ENCODE measurements around the gene FDXR.

Gene FDXR

DNA sequence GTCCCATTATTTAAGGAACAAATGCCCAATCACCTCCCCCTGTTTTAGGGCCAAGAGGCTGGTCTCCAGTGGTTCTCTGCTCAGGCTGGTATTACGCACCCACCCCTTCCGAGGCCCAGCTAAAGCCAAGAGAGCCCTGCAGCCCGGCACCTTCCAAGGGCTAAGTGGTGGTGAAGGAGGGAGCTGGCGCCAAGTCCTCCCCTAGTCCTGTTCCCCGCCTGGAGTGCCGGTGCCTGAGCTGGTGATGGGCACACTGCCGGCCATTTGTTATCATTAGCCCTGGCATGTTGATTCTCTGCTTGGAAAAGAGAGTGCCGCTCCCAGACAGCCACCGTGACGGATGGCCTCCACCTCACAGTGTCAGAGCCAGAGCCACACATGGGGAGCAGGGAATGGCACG is 45.0 kb downstream of the FDXR start:
- no peaks in the 10 kb centered on the region for H3K27me3 ChIP-seq (replicated peaks; ENCODE audit: control insufficient read depth, insufficient read depth, low read length)
- DNase-seq (ENCODE audit: extremely low read depth, insufficient read length), result no peak
- peaks cover 10% of the 10 kb centered on the region for H3K36me3 ChIP-seq (ENCODE audit: control insufficient read depth, insufficient read depth, low read length)
- H3K4me3 ChIP-seq (replicated peaks; ENCODE audit: low read depth, low read length), result no peak overlapping the region
- TF ChIP-seq, protein P1, sequence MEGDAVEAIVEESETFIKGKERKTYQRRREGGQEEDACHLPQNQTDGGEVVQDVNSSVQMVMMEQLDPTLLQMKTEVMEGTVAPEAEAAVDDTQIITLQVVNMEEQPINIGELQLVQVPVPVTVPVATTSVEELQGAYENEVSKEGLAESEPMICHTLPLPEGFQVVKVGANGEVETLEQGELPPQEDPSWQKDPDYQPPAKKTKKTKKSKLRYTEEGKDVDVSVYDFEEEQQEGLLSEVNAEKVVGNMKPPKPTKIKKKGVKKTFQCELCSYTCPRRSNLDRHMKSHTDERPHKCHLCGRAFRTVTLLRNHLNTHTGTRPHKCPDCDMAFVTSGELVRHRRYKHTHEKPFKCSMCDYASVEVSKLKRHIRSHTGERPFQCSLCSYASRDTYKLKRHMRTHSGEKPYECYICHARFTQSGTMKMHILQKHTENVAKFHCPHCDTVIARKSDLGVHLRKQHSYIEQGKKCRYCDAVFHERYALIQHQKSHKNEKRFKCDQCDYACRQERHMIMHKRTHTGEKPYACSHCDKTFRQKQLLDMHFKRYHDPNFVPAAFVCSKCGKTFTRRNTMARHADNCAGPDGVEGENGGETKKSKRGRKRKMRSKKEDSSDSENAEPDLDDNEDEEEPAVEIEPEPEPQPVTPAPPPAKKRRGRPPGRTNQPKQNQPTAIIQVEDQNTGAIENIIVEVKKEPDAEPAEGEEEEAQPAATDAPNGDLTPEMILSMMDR (IDR thresholded peaks at IDR 0.05; ENCODE audit: insufficient read depth, low read length, poor library complexity, severe bottlenecking), result no peak

DNA sequence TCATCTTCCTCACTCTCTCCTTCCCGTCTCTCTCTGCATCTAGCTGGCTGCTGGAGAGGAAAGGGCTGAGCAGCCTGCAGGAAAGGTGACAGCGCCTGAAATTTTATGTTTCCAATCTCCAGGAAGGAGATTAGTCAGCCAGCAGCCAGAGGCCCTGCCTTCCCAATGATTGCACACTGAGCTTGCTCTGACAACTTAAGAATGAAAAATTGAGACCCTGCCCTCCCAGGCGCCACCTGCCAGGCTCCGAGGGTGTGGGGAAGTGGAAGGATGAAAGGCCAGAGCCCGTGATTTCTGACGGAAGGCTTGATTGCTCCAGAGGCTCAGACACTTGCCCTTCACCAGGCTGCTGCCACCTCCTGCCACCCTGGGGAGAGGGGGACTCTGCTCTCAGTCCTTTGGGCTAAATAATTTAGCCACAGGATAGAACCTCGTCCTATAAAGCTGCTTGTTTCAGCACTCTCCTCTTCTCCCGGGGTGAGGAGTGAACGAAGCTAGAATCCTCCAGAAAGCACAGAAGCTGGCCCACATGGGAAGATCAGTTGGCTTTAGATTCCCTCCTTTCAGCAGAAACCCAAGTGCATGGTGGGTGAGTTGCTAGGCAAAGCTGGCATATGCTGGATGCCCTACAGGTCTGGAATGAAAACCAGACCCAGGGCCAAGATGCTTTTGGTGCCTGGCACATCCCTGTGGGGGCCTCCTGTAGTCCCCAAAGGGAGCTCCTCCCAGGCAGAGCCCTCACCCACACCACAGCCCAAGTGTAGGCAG is 46.7 kb downstream of the FDXR start:
- no peak for DNase-seq (ENCODE audit: extremely low read depth, insufficient read length)
- Histone ChIP-seq H3K4me3 (replicated peaks; ENCODE audit: low read depth, low read length) (no peak overlapping the region), H3K27me3 (replicated peaks; ENCODE audit: control insufficient read depth, insufficient read depth, low read length) (no peaks in the 10 kb centered on the region), H3K36me3 (ENCODE audit: control insufficient read depth, insufficient read depth, low read length) (peaks cover 10% of the 10 kb centered on the region)
- TF ChIP-seq, protein P1 (IDR thresholded peaks at IDR 0.05; ENCODE audit: insufficient read depth, low read length, poor library complexity, severe bottlenecking), result no peak

DNA sequence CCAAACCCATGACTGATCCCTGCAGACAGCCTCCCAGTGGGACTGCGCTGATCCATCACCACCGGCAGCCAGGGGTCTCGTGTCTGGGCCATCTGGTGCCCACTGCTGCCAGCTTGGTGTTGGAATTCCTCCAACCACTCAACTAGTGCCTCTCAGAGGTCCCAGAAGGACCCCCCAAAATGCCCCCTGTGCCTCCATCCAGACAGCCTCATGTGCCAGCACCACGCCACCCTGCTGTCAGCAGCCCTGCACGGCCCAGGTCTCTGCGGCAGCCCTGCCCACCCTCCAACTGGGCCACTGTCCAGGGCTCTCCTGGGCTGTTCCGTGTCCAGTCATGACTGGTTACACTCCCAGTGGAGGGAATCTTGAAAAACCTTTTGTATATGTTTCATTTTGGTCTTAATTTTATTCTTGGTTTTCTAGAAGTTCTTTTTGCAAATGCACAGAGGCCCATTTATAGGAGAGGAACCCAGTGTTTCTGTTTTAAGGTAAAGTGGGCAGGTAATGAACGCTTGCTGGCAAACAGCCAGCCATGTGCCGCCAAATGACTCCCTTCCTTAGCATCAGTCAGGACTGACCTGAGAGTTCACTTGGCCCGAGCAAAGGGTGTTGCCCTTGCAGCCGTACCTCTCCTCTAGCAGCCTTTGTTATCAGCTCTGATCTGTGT is 47.7 kb downstream of the FDXR start:
- Histone ChIP-seq H3K4me3 (replicated peaks; ENCODE audit: low read depth, low read length) (no peak overlapping the region), H3K36me3 (ENCODE audit: control insufficient read depth, insufficient read depth, low read length) (peaks cover 13% of the 10 kb centered on the region), H3K27me3 (replicated peaks; ENCODE audit: control insufficient read depth, insufficient read depth, low read length) (no peaks in the 10 kb centered on the region)
- TF ChIP-seq, protein P1 (IDR thresholded peaks at IDR 0.05; ENCODE audit: insufficient read depth, low read length, poor library complexity, severe bottlenecking), result no peak
- no peak for DNase-seq (ENCODE audit: extremely low read depth, insufficient read length)

DNA sequence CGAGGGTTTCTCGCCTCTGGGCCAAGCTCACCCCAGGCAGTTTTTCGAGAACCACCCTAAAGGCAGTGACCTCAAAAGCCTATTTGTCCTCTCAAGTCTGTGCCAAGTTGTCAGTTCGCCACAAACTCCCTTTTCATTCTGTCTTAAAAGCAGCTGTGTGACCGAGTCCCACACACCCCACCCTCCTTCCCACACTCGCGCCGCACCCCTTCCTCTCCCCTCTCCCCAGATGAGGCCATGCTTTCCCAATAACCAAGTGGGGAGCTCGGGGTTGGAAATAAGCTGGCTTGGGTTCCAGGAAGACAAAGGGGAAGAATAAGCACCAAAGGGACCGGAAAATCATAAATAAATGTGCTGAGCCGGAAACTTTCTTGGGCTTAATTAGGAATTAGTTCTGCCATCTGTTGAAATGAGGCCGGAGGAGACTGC is 49.8 kb downstream of the FDXR start:
- TF ChIP-seq, protein P1 (IDR thresholded peaks at IDR 0.05; ENCODE audit: insufficient read depth, low read length, poor library complexity, severe bottlenecking), result no peak
- Histone ChIP-seq H3K4me3 (replicated peaks; ENCODE audit: low read depth, low read length) (no peak overlapping the region), H3K36me3 (ENCODE audit: control insufficient read depth, insufficient read depth, low read length) (peaks cover 17% of the 10 kb centered on the region), H3K27me3 (replicated peaks; ENCODE audit: control insufficient read depth, insufficient read depth, low read length) (no peaks in the 10 kb centered on the region)
- no peak for DNase-seq (ENCODE audit: extremely low read depth, insufficient read length)

GRCh38 chr17:74822335-74822938 is 50.4 kb downstream of the FDXR start:
- Histone ChIP-seq H3K36me3 (ENCODE audit: control insufficient read depth, insufficient read depth, low read length) (peaks cover 17% of the 10 kb centered on the region), H3K4me3 (replicated peaks; ENCODE audit: low read depth, low read length) (no peak overlapping the region), H3K27me3 (replicated peaks; ENCODE audit: control insufficient read depth, insufficient read depth, low read length) (no peaks in the 10 kb centered on the region)
- TF ChIP-seq, protein P1 (IDR thresholded peaks at IDR 0.05; ENCODE audit: insufficient read depth, low read length, poor library complexity, severe bottlenecking), result no peak
- no peak for DNase-seq (ENCODE audit: extremely low read depth, insufficient read length)

Measured in GM06990 (cell line).